Muscle of leg (tissue), 11 donors: ENCODE data around the gene AARS2. TPM values are rescaled to one million over a fixed set of nuclear protein-coding genes. Genes with fewer than 3 reads are reported as not detected.

ENCODE experiments used
- DNase-seq: peaks from one replicate; pipeline ENCODE4 v3.0.0; 2013
- H3K27ac ChIP-seq: one replicate; pipeline ENCODE4 v1.5.1; 2013; ENCODE audit warnings: mild to moderate bottlenecking, low read length, control low read depth
- H3K27me3 ChIP-seq: one replicate; pipeline ENCODE4 v1.6.1; 2013; ENCODE audit warnings: low read length; ENCODE audit not compliant: control insufficient read depth, insufficient read depth
- H3K36me3 ChIP-seq: one replicate; pipeline ENCODE4 v1.6.1; 2013; ENCODE audit warnings: low read length; ENCODE audit not compliant: control insufficient read depth, insufficient read depth
- H3K4me1 ChIP-seq: one replicate; pipeline ENCODE4 v1.6.1; 2013; ENCODE audit warnings: low read length; ENCODE audit not compliant: control insufficient read depth, insufficient read depth
- H3K4me3 ChIP-seq: one replicate; pipeline ENCODE4 v1.5.1; 2013; ENCODE audit warnings: low read length, control low read depth
- H3K9me3 ChIP-seq: replicated peaks from 2 replicates; pipeline ENCODE4 v1.6.1; 2013; ENCODE audit warnings: low read depth, low read length; ENCODE audit not compliant: control insufficient read depth
- WGBS: methylation state at CpG from one replicate; pipeline ENCODE4 v1.1.5; 2013; ENCODE audit warnings: missing lambda C conversion rate; ENCODE audit not compliant: insufficient coverage; 5-methylcytosine and 5-hydroxymethylcytosine counted together
- polyA plus RNA-seq, 8 donors: library from polyadenylated mRNA; unstranded; fragments of 120-200 nt; gene quantifications; one replicate each; pipeline versions ENCODE4 v1.2.1 to v1.2.3, GENCODE V29; 2013; ENCODE audit warnings: inconsistent platforms in 1 of 8, low replicate concordance in 1 of 8; ENCODE audit not compliant: insufficient read length in 8 of 8, insufficient read depth in 1 of 8
- total RNA-seq: library from RNA; stranded (reverse); fragments of 120-200 nt; gene quantifications from one replicate; pipeline ENCODE4 v1.2.4, GENCODE V29; 2013

The AARS2 gene
- total and polyA plus RNA-seq, 9 donors = 8.1 to 11.9 (median 9.6) TPM

DNA sequence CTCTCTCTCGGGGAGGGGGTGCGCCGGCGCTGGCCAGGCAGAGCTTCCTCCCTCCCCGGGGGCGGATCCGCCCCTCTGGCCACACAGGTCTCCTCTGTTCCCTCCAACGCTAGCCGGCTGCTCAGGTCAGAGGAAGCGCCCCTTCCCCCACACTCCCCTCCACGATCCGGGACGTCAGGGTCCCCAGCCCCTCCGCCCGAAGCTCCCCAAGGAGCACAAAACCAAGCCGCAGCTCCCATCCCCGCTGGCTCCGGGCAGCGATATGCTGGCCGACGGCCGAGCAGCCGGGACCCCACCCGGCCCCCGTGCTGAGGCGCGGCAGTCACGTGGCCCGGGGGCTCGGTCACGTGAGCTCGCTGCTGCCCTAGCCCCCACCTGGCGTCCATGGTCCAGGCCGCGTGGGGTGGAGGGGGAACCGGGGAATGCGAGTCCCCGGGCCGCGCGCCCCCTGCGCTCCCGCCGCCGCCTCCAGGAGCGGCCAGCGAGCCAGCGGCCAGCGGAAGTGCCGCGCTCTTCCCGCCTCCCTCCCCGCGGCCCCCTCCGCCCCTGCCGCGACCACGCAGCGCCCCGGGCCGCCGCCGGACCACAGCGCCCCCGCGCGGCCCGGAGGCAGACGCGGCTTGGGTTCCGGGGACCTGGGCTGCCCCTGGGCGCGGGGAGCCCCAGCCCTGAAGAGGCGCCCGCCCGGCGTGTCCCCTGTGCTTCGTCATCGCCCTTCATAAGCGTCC lies 56.0 kb downstream of the AARS2 start, which contains the start of gene SLC35B2:
Gene SLC35B2 (minus strand): TSS at position 504 of the 728 bp plus-strand sequence. CDS start 118 bp downstream, at position 386.
- Histone ChIP-seq H3K27ac (peak within 1 kb of the TSS; percentile 93), H3K36me3 (peaks cover 57% of the 10 kb centered on the region), H3K4me3 (peak within 1 kb of the TSS; percentile 91), H3K9me3 (no peaks in the 10 kb centered on the region), H3K27me3 (no peaks in the 10 kb centered on the region), H3K4me1 (peaks cover 23% of the 10 kb centered on the region)
- under 1% methylated on average over 77 of the region's 80 CpGs for WGBS
- peak; percentile 88 for DNase-seq

DNA sequence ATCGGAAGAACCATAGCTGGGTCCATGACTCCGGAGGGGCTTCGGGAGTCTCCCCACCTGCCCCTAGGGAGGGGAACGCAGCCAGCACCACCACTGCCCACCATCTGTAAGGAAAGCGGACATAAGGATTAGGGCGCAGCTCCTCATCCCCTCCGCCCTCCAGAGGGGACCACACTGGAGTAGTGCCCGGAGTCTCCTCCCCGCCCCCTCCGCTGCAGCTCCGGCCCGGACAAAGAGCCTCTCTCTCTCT lies 56.4 kb downstream of the AARS2 start:
- WGBS = 0% methylated on average over 9 of the region's 12 CpGs
- peaks cover 58% of the 10 kb centered on the region for H3K36me3 ChIP-seq
- peak overlapping the region; percentile 91 for H3K4me3 ChIP-seq
- peaks cover 22% of the 10 kb centered on the region for H3K4me1 ChIP-seq
- H3K27ac ChIP-seq = peak overlapping the region; percentile 93
- no peak for DNase-seq
- H3K27me3 ChIP-seq = no peaks in the 10 kb centered on the region
- H3K9me3 ChIP-seq = no peaks in the 10 kb centered on the region

DNA sequence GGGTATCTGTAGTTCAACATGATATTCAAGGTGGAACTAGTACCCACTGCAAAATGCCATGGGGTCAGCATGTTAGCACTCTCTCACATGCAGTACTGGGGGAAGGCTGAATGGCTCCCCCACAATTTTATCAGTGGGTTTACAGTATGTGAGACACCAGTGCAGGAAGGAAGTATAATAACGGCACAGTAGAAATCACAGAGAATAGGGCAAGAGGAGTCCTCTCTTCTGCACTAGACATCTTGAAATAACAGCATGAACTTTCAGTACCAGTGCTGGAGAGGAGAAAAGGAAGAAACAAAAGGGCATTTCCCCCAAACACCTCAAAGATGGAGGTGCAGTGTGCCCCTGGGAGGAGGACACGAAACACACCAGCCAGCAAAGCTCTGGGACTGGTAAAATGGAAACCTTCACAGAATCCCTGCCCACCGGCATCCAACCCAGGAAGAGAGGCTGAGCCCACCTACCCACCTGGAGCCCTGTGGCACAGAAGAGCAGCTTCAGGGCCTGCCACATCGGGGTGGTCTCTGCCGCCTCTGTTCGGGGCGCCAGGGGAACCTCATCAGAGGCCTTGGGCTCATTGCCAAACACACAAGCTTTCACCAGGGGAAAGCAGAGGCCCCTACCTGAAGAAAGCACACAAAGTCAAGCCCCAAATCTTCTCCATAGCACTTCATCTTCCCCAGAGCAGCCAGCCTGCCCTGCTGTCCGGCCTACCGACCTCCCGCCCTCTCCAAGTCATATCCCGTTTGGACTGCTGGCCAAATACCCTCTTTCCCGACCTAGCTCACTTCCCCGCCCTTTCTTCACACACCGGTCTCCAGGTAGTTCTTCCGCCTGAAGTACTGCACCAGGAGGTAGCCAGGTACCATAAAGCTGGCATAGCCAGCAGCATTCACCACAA lies 57.0 kb downstream of the AARS2 start:
- Histone ChIP-seq H3K9me3 (no peaks in the 10 kb centered on the region), H3K4me1 (peaks cover 22% of the 10 kb centered on the region), H3K4me3 (peak overlapping the region; percentile 91), H3K27me3 (no peaks in the 10 kb centered on the region), H3K27ac (peak overlapping the region; percentile 93), H3K36me3 (peaks cover 60% of the 10 kb centered on the region)
- no peak for DNase-seq
- 13% methylated on average over 12 of the region's 15 CpGs for WGBS

DNA sequence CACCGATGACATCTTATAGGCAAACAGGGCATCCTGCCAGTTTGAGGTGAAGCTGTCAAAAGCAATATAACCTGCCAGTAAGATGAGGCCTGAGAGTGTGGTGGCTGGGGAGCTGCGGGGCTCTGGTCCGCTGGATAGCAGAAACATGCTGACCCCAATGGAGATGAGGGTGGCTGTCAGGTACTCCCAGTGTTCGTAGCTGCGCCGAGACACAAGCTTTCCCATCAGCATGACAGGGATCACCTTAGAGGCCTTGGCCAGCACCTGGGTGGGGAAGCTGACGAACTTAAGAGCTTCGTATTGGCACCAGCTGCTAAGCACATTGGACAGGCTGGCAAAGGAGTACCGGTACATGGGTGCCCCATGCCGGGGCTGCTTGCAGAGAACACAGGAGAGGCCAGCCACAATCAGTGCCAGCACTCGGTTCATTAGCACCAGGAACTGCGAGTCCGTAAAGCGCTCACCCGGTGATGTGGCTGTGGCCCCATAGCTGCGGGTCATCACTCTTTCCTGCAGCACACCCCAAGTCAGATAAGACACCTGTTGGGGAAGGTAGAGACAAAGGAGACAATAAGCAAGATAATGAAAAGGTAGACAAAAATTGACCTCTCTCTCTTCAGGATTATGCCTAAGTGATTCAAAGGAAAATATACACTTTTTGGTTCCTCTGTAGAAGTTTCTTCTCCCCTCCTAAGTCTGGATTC lies 57.9 kb downstream of the AARS2 start:
- H3K27ac ChIP-seq = no peak overlapping the region
- DNase-seq = no peak
- no peaks in the 10 kb centered on the region for H3K9me3 ChIP-seq
- no peak overlapping the region for H3K4me3 ChIP-seq
- peaks cover 22% of the 10 kb centered on the region for H3K4me1 ChIP-seq
- H3K27me3 ChIP-seq = no peaks in the 10 kb centered on the region
- 61% methylated on average over 7 of the region's 16 CpGs for WGBS
- peaks cover 65% of the 10 kb centered on the region for H3K36me3 ChIP-seq

DNA sequence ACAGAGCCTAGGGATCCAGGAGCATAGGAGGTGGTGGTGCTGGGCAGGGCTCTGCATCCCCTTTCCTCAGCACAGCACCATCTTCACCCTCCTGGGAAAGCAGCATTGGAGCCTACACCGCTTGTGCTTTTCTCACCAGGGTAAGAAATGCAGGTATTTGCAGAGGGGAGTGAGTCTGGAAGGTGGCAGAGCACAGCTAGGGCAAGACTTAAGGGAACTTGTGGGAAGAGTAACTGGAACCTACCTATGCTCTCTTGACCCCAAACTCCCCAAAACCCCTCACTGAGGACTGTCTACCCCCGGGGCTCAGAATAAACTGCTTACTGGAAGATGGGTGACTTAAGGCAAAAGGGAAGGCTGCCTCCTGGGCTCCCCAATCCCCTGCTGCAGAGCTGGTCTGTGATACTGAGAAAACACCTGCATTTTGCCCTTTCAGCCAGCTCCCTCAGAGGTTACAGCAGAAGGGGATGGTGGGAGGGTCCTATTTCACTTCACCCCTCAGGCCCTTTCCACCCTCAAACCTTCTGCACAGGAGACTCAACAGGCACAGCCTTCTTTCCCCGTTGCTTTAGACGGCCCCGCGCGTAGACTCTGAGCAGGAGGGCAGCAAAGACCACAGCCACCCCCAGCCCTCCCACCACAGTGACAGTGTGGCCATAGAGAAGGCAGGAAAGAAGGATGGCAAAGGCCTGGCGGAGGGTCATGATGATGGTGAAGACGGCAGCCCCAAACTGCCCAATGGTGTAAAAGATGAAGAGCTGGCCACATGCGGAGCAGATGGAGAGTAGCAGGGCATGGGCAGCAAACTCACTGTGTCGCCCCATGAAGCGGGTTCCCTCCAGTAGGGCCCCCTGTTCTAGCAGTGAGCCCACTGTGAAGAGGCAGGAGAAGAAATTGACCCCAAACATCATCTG lies 58.7 kb downstream of the AARS2 start:
- WGBS = 73% methylated on average over 2 of the region's 12 CpGs
- Histone ChIP-seq H3K27me3 (no peaks in the 10 kb centered on the region), H3K27ac (no peak overlapping the region), H3K9me3 (no peaks in the 10 kb centered on the region), H3K4me3 (no peak overlapping the region), H3K4me1 (peaks cover 22% of the 10 kb centered on the region), H3K36me3 (peaks cover 67% of the 10 kb centered on the region)
- no peak for DNase-seq

DNA sequence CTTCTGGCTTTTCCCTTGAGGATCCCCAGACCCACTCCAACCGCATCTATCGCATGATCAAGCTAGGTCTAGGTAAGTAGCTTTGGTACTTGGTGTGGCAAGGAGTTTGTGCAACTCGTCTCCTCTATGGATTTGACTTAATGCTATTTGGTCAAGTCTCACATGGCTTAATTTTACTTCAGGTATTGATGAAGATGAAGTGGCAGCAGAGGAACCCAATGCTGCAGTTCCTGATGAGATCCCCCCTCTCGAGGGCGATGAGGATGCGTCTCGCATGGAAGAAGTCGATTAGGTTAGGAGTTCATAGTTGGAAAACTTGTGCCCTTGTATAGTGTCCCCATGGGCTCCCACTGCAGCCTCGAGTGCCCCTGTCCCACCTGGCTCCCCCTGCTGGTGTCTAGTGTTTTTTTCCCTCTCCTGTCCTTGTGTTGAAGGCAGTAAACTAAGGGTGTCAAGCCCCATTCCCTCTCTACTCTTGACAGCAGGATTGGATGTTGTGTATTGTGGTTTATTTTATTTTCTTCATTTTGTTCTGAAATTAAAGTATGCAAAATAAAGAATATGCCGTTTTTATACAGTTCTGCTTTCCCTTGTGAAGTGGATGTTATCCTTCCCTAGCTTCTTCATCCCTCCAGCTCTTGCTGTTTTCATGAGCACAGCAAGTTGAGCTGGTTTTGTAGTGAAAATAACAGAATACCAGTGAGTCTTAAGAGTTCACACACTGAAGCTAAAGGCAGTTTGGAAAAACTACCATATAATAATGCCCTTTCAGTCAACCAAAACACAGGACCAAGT lies 59.6 kb downstream of the AARS2 start:
- Histone ChIP-seq H3K9me3 (no peaks in the 10 kb centered on the region), H3K27ac (no peak overlapping the region), H3K27me3 (no peaks in the 10 kb centered on the region), H3K36me3 (peaks cover 68% of the 10 kb centered on the region), H3K4me1 (peaks cover 28% of the 10 kb centered on the region), H3K4me3 (no peak overlapping the region)
- DNase-seq = no peak
- WGBS = 100% methylated on average over 1 of the region's 10 CpGs

DNA sequence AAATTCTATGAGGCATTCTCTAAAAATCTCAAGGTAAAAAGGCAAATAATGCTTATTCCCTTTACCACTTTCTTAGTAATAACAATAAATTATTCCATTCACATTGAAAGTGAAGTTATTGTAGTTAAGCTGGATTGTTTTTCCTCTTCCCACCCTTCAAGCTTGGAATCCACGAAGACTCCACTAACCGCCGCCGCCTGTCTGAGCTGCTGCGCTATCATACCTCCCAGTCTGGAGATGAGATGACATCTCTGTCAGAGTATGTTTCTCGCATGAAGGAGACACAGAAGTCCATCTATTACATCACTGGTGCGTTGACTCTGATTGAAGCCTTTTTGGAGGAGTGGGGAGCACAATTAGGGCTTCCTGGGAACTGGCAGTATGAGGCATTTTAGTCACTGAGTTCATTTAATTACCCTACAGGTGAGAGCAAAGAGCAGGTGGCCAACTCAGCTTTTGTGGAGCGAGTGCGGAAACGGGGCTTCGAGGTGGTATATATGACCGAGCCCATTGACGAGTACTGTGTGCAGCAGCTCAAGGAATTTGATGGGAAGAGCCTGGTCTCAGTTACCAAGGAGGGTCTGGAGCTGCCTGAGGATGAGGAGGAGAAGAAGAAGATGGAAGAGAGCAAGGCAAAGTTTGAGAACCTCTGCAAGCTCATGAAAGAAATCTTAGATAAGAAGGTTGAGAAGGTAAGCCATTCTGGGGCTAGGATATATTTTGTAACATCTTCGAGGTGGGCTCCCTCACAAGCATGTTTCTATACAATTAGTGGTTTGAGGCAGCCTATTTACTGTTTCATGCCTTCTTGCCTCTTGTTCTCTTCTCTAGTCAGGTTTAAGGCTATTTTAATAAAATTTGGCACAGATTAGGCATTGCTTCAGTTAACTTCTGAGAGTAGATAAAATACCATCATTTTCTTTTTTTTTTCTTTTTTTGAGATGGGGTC lies 61.3 kb downstream of the AARS2 start:
- WGBS = 94% methylated on average over 7 of the region's 14 CpGs
- Histone ChIP-seq H3K36me3 (peaks cover 70% of the 10 kb centered on the region), H3K9me3 (no peaks in the 10 kb centered on the region), H3K4me3 (no peak overlapping the region), H3K27ac (no peak overlapping the region), H3K4me1 (peaks cover 21% of the 10 kb centered on the region), H3K27me3 (no peaks in the 10 kb centered on the region)
- no peak for DNase-seq

DNA sequence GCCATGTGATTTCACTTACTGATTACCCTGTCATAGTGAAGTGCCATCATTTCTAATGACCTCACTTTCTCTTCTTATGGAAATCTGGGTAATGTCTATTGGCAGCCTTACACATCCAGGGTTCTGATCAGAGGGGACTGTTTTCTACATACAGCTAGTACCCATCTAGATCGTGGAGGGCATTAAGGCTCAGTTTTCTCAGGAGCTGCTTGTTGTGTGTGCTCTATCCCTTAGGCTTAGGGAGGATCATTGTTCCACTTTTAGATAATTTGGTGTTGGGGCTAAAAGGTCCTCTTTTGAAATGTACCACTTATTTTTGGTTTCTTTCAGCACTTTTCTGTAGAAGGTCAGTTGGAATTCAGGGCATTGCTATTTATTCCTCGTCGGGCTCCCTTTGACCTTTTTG lies 62.4 kb downstream of the AARS2 start:
- H3K36me3 ChIP-seq = peaks cover 70% of the 10 kb centered on the region
- no CpG with 5 or more reads among the region's 3 CpGs for WGBS
- no peak overlapping the region for H3K4me3 ChIP-seq
- no peak overlapping the region for H3K27ac ChIP-seq
- H3K9me3 ChIP-seq = no peaks in the 10 kb centered on the region
- DNase-seq = no peak
- H3K4me1 ChIP-seq = peaks cover 15% of the 10 kb centered on the region
- H3K27me3 ChIP-seq = no peaks in the 10 kb centered on the region
